Skeletal muscle cell (primary cell): ENCODE results near the gene RSPH9.
"Not testable (repeated sequence)": the region's sequence is repeated elsewhere in the genome, so short reads cannot be mapped to it uniquely, and the experiment has no call there.

Experiments used
- DNase-seq: peaks from one replicate; pipeline ENCODE4 v3.0.0-alpha.2; 2010; ENCODE audit warnings: low read depth
- H3K4me3 ChIP-seq: 2 replicates; pipeline ENCODE4 v1.5.1; 2011; ENCODE audit warnings: low read depth, mild to moderate bottlenecking, control low read depth, low read length, moderate library complexity

Gene RSPH9

GRCh38 chr6:43680308-43681200 lies 35.7 kb downstream of the RSPH9 start:
- no peak overlapping the region for H3K4me3 ChIP-seq
- no peak for DNase-seq

- H3K4me3 ChIP-seq, result no peak overlapping the region
- no peak for DNase-seq
These were observed 36.5 kb downstream of the RSPH9 start for GRCh38 chr6:43681303-43681702.

DNA sequence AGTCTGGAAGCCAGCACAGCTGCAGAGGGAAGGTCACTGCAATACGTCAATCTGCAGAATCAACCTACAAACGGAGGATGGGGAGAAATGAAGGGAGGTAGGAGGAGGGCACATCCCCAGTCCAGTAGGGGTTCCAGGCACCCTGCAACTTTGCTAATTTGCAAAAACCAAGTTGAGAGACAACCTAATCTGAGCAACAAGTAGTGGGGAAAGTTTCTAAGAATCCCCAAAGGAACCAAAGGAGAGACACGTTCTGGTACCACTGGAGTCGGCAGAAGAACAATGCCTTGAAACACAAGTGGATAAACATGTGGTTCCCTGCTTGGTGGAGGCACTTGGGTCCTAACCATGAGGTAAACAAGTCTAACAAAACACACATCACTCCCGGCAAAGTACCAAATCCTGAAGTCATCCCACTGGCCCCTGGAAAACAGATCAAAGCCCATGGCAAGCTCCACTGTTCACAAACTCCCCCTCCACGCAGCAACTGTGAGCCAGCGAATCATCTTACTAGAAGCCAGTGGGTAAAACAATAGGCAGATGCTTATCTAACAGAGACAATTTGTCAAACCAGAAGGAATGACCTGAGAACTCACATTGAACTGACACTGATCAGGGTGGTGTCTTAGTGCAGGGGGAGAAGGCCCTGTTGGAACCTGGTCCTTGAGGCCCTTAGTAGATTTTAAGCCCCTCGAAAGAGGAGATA lies 38.0 kb downstream of the RSPH9 start:
- no peak overlapping the region for H3K4me3 ChIP-seq
- DNase-seq, result no peak

GRCh38 chr6:43683708-43684455 lies 39.0 kb downstream of the RSPH9 start:
- no peak overlapping the region for H3K4me3 ChIP-seq
- DNase-seq, result no peak

GRCh38 chr6:43687079-43687436 lies 42.2 kb downstream of the RSPH9 start:
- no peak for DNase-seq
- H3K4me3 ChIP-seq, result peak overlapping the region; percentile 98

DNA sequence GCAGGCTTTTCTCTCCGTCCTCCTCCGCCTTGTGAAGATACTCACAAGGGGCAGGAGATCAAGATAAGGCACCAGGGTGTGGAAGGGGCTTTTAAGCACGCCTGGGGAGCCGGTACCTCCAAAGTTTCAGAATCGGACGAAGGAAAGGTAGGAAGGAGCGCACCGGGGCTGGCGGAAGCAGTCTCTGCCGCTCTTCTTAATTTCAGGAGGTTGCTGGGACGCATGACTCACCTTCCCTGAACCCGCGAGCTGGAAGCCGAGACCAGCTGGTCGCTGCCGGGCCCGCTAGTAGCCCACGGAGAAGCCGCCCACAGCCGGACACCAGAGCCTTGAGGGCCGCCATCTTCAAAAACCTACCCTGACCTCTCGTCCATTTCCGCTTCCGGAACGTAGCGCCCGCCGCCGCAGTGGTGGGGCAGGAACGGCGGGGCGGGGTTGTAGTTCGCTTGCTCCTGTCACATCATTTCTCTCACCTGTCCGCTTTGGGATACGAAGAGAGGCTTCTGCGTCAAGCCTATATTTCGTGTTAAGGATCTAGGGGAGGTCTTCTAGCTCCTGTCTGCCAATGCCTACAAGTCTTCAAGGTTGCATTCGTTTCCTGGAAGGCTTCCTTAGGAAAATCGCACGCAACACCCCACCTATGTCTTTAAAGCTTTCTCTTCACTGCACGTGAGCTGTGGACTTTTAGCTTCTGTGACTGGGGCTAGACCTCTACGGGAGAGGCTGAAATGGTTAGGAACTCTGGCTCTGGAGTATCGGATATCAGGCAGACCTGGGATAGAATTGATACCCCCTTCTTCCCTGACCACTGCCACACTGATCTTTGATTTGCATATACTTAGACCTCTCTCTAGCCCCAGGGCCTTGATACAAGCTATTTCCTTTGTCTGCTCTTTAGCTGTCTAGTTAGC lies 42.9 kb downstream of the RSPH9 start, which contains the start of gene MRPS18A:
TSS of gene MRPS18A (minus strand) at position 355 of the 911 bp plus-strand sequence. CDS start at position 343, 12 bp downstream.
- no peak for DNase-seq
- peak within 1 kb of the TSS; percentile 98 for H3K4me3 ChIP-seq

- H3K4me3 ChIP-seq, result no peak overlapping the region
- no peak for DNase-seq
These were observed 44.6 kb downstream of the RSPH9 start for GRCh38 chr6:43689421-43689820.

DNA sequence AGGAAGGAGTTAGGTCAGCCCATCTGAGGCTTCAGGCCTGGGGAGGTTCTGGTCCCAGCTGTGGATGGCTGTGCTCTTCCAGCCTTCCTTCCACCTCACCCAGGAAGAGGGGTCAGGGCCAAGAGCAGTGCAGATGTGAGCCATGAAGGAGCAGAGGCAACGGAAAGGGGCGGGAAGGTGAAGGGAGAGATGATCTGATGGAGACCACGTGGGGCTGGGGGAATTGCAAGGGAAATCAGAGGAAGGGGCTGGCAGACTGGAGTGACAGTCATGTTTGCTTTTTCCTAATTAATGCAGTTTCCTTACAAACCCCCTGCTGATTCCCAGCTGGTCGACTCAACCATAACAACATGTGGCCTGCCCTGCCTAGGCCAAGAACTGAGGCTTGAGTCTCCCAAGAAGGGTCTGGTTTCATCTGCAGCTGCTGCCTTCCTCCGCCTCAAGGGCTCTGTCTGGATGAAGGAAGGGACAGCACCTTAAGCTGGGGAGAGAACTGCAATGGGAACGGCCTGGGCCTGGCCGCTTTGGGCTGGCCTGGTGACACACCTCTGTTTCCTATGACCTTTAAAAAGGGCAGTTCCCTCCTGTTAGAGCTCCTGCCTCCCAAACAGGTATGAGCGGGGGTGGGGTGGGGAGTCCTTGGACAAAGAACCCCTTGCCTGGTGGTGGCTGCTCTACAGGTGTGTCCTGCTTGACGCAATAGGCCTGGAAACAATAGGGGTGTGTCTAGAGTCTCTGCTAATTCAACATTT lies 50.6 kb downstream of the RSPH9 start:
- no peak for DNase-seq
- no peak overlapping the region for H3K4me3 ChIP-seq

DNA sequence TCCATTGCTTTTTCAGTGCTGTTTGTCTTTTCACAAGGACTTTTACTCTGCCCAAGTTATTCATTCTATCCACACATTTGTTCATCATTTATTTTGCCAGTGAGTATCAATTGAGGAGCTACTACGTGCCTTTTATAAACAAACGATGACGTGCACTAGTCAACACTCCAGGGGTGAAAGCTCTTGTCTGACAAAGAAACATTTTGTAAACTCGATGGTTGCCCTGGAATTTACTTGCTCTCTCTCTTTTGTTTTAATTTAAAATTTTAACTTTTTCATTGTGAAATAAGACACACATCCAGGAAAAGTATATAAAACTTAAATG lies 51.1 kb downstream of the RSPH9 start:
- no peak overlapping the region for H3K4me3 ChIP-seq
- DNase-seq, result no peak

- no peak overlapping the region for H3K4me3 ChIP-seq
- no peak for DNase-seq
These were observed 52.6 kb downstream of the RSPH9 start for GRCh38 chr6:43697421-43697820.

DNA sequence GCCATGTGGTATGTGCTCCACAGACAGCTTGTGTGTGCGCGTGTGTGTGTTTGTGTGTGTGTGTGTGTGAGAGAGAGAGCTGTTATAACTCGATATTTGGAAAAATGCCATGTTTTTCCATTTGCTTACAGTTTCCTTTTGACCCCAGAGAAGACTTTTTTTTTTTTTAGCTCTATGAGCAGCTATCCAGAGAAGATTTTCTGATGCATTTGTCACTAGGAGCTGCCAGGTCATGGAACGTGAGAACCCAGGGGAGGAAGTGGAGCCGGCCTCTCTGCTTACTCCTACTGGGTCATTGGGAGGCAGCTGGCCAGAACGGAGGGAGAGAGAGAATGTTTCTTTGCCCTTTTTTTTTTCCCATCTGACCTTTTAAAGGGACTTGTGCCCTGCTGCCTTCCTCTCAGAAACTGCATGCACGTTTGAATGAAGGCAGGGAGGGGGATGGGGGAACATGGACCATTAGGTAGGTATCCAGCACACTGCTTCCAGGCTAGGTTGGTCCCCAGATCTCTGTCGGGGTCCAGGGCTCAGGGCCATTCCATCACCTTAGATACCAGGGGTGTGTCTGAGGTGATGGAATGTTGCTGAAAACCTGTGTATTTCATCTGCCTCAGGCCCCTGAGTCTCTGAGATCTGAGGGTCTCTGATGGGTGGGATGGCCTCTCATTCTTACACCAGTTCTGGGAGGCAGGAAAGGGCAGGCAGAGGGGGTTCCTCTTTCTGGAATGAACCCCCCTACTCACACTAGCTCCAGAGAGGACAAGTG lies 53.9 kb downstream of the RSPH9 start:
- no peak overlapping the region for H3K4me3 ChIP-seq
- DNase-seq, result peak; percentile 29

DNA sequence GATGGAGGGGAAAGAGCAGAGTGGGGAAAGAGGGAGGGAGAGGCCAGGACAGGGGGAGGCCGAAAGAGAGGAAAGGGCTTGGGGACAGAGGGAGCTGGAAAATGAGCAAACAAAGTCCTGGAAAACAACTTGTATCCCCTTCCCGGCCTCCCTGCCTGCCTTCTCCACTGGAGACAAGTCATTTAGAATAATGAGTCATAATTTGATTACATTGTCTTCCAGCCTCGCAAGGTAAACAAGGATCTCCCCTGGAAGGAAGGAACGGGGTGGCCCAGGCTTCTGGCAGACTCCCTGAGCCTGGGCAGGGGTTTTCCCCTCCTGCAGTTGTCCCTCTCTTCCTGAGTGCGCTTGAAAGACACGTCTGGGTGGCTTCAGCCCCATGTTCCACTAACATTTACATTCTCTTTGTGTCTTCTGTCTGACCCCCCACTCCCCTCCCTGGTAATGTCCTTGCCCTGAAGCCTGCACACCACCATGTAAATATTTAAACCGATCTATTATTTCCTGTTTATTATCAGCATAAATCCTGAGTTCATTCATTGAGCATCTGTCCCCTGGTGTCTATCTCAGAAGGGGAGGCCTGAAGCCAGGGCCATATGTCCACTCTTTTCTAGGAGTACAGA lies 54.8 kb downstream of the RSPH9 start:
- no peak for DNase-seq
- no peak overlapping the region for H3K4me3 ChIP-seq

DNA sequence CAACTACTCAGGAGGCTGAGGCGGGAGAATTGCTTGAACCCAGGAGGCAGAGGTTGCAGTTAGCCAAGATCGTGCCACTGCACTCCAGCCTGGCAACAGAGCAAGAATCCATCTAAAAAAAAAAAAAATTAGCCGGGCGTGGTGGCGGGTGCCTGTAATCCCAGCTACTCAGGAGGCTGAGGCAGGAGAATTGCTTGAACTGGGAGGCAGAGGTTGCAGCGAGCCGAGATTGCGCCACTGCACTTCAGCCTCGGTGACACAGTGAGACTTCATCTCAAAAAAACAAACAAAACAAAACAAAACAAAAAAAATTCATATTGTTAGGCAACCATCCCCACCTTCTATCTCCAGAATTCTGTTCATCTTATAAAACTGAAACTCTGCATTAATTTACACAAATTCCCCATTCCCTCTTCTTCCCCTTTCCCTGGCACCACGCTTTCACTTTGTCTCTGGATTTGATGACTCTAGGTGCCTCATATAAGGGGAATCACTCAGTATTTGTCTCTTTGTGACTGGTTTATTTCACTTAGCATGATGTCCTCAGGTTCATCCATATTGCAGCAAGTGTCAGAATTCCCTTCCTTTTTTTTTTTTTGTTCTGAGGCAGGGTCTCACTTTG lies 56.2 kb downstream of the RSPH9 start:
- not testable (repeated sequence) for H3K4me3 ChIP-seq, DNase-seq

- no peak for DNase-seq
- no peak overlapping the region for H3K4me3 ChIP-seq
These were observed 57.3 kb downstream of the RSPH9 start for GRCh38 chr6:43702171-43702533.

DNA sequence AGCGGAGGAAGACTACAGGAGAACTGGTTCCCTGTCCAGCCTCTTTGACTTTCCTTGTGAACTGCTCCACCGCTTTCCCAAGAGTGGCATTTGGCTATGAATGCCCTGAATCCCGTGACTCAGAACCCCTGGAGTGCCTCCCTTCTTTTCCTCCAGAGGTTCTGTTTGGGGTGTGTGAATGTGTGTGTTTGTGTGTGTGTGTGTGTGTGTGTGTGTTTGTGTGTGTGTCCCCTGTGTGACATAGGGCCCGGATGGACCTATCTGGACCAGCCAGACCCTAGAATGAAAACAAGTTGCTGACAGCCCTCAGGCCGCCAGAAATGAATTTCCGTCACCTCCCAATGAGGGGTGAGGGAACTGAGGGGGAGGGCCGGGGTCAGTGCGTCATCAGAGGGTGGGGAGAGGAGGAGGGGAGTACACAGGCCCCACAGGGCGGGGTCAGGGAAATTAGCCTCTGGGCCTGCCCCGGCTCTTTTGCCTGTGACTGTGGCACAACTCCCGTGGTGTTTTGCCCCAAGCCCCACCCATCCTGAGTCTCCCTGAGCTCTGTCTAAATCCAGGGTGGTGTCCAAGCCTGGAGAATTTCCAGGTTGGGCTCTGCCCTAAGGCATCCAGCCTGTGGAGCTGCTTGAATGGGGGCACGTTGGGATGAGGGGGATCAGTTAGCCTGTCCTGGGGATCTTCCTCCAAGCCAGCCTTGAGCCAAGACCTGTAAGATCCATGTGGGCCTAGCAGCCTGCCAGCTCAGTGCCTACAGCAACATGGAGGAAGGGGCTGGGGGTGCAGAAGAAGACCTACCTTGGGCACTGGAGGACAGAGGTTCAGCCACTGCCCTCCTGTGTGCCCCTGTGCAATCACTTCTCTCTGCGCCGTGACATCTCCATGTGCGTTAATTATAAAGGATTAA lies 58.0 kb downstream of the RSPH9 start:
- no peak overlapping the region for H3K4me3 ChIP-seq
- peak; percentile 86 for DNase-seq
